ENCODE measurements around the gene ERICH6B.

The ERICH6B gene

GRCh38 chr13:45592758-45593157 lies 22.8 kb downstream of the ERICH6B start:
- no peaks in the 10 kb centered on the region for H3K9me3 Mint-ChIP-seq
- H3K27me3 Mint-ChIP-seq, result peaks cover 14 to 36% of the 10 kb centered on the region in 2 donors

GRCh38 chr13:45590066-45590465 lies 25.5 kb downstream of the ERICH6B start:
- peaks cover 20 to 48% of the 10 kb centered on the region in 2 donors for H3K27me3 Mint-ChIP-seq
- H3K27ac Mint-ChIP-seq, result no peak overlapping the region
- DNase-seq (no peak), ATAC-seq (replicated peaks) (no peak)
- peaks cover 3% of the 10 kb centered on the region for H3K36me3 Mint-ChIP-seq (ENCODE audit: insufficient read depth)
- no peak overlapping the region for H3K4me3 Mint-ChIP-seq
- peaks cover 0 to 2% of the 10 kb centered on the region in 2 donors for H3K4me1 Mint-ChIP-seq (ENCODE audit: low read depth in 2 of 2)
- H3K9me3 Mint-ChIP-seq, result no peaks in the 10 kb centered on the region

More at GRCh38 chr13:45592758-45593157, 22.8 kb downstream of the ERICH6B start:
- ATAC-seq (replicated peaks) (no peak), DNase-seq (no peak)
- peaks cover 0 to 2% of the 10 kb centered on the region in 2 donors for H3K4me1 Mint-ChIP-seq (ENCODE audit: low read depth in 2 of 2)
- H3K36me3 Mint-ChIP-seq (ENCODE audit: insufficient read depth), result peaks cover 3% of the 10 kb centered on the region
- H3K4me3 Mint-ChIP-seq, result no peak overlapping the region
- no peak overlapping the region for H3K27ac Mint-ChIP-seq

- ATAC-seq (replicated peaks) (no peak), DNase-seq (no peak)
- Mint-ChIP-seq H3K9me3 (no peaks in the 10 kb centered on the region), H3K27ac (no peak overlapping the region), H3K27me3 (peaks cover 21 to 54% of the 10 kb centered on the region in 2 donors), H3K36me3 (ENCODE audit: insufficient read depth) (peaks cover 3% of the 10 kb centered on the region), H3K4me1 (ENCODE audit: low read depth in 2 of 2) (peaks cover 0 to 2% of the 10 kb centered on the region in 2 donors), H3K4me3 (no peak overlapping the region)
These were observed 27.6 kb downstream of the ERICH6B start for GRCh38 chr13:45587897-45588296.

GRCh38 chr13:45584816-45585215 lies 30.7 kb downstream of the ERICH6B start:
- Mint-ChIP-seq H3K4me3 (no peak overlapping the region), H3K27me3 (peaks cover 21 to 52% of the 10 kb centered on the region in 2 donors), H3K36me3 (ENCODE audit: insufficient read depth) (peaks cover 3% of the 10 kb centered on the region), H3K4me1 (ENCODE audit: low read depth in 2 of 2) (no peaks in the 10 kb centered on the region), H3K27ac (no peak overlapping the region), H3K9me3 (no peaks in the 10 kb centered on the region)
- ATAC-seq (replicated peaks) (no peak), DNase-seq (no peak)

GRCh38 chr13:45582408-45583076 lies 33.0 kb downstream of the ERICH6B start:
- H3K27ac Mint-ChIP-seq, result no peak overlapping the region
- H3K36me3 Mint-ChIP-seq (ENCODE audit: insufficient read depth), result peaks cover 2% of the 10 kb centered on the region
- DNase-seq (no peak), ATAC-seq (replicated peaks) (no peak)
- no peak overlapping the region for H3K4me3 Mint-ChIP-seq
- H3K27me3 Mint-ChIP-seq, result peaks cover 30 to 67% of the 10 kb centered on the region in 2 donors
- H3K9me3 Mint-ChIP-seq, result no peaks in the 10 kb centered on the region
- no peaks in the 10 kb centered on the region for H3K4me1 Mint-ChIP-seq (ENCODE audit: low read depth in 2 of 2)

- peaks cover 2% of the 10 kb centered on the region for H3K36me3 Mint-ChIP-seq (ENCODE audit: insufficient read depth)
- H3K4me1 Mint-ChIP-seq (ENCODE audit: low read depth in 2 of 2), result peaks cover 0 to 3% of the 10 kb centered on the region in 2 donors
- no peak overlapping the region for H3K27ac Mint-ChIP-seq
- ATAC-seq (replicated peaks), result no peak
- peaks cover 45 to 83% of the 10 kb centered on the region in 2 donors for H3K27me3 Mint-ChIP-seq
- no peak for DNase-seq
- H3K4me3 Mint-ChIP-seq, result no peak overlapping the region
- no peaks in the 10 kb centered on the region for H3K9me3 Mint-ChIP-seq
These were observed 39.1 kb downstream of the ERICH6B start for GRCh38 chr13:45576466-45576865.

- peaks cover 2% of the 10 kb centered on the region for H3K36me3 Mint-ChIP-seq (ENCODE audit: insufficient read depth)
- DNase-seq (no peak), ATAC-seq (replicated peaks) (no peak)
- H3K27me3 Mint-ChIP-seq, result peaks cover 46 to 90% of the 10 kb centered on the region in 2 donors
- H3K4me1 Mint-ChIP-seq (ENCODE audit: low read depth in 2 of 2), result peaks cover 0 to 3% of the 10 kb centered on the region in 2 donors
- no peak overlapping the region for H3K4me3 Mint-ChIP-seq
- H3K9me3 Mint-ChIP-seq, result no peaks in the 10 kb centered on the region
- H3K27ac Mint-ChIP-seq, result no peak overlapping the region
These were observed 39.7 kb downstream of the ERICH6B start for GRCh38 chr13:45575830-45576180.

- Mint-ChIP-seq H3K4me3 (no peak overlapping the region), H3K4me1 (ENCODE audit: low read depth in 2 of 2) (peaks cover 0 to 3% of the 10 kb centered on the region in 2 donors), H3K9me3 (no peaks in the 10 kb centered on the region), H3K27me3 (peaks cover 50 to 91% of the 10 kb centered on the region in 2 donors), H3K27ac (no peak overlapping the region), H3K36me3 (ENCODE audit: insufficient read depth) (peaks cover 2% of the 10 kb centered on the region)
- ATAC-seq (replicated peaks), result no peak
- no peak for DNase-seq
These were observed 40.3 kb downstream of the ERICH6B start for GRCh38 chr13:45575146-45575829.

GRCh38 chr13:45565331-45565730 lies 50.2 kb downstream of the ERICH6B start:
- Mint-ChIP-seq H3K36me3 (ENCODE audit: insufficient read depth) (no peaks in the 10 kb centered on the region), H3K9me3 (peaks cover 0 to 2% of the 10 kb centered on the region in 2 donors), H3K4me1 (ENCODE audit: low read depth in 2 of 2) (no peaks in the 10 kb centered on the region), H3K27me3 (peaks cover 23 to 34% of the 10 kb centered on the region in 2 donors), H3K27ac (no peak overlapping the region), H3K4me3 (no peak overlapping the region)
- no peak for ATAC-seq (replicated peaks)
- no peak for DNase-seq

GRCh38 chr13:45564133-45564776 lies 51.3 kb downstream of the ERICH6B start:
- no peak overlapping the region for H3K4me3 Mint-ChIP-seq
- H3K36me3 Mint-ChIP-seq (ENCODE audit: insufficient read depth), result no peaks in the 10 kb centered on the region
- ATAC-seq (replicated peaks), result no peak
- H3K27me3 Mint-ChIP-seq, result peaks cover 17 to 23% of the 10 kb centered on the region in 2 donors
- H3K4me1 Mint-ChIP-seq (ENCODE audit: low read depth in 2 of 2), result no peaks in the 10 kb centered on the region
- H3K27ac Mint-ChIP-seq, result no peak overlapping the region
- peaks cover 0 to 2% of the 10 kb centered on the region in 2 donors for H3K9me3 Mint-ChIP-seq
- DNase-seq, result no peak

- no peaks in the 10 kb centered on the region for H3K36me3 Mint-ChIP-seq (ENCODE audit: insufficient read depth)
- no peaks in the 10 kb centered on the region for H3K4me1 Mint-ChIP-seq (ENCODE audit: low read depth in 2 of 2)
These were observed 60.9 kb downstream of the ERICH6B start for GRCh38 chr13:45554604-45555109.

GRCh38 chr13:45548281-45548680 lies 67.3 kb downstream of the ERICH6B start:
- H3K4me3 Mint-ChIP-seq, result no peak overlapping the region
- no peak for DNase-seq

More at GRCh38 chr13:45554604-45555109, 60.9 kb downstream of the ERICH6B start:
- H3K4me3 Mint-ChIP-seq, result no peak overlapping the region
- peaks cover 0 to 10% of the 10 kb centered on the region in 2 donors for H3K27me3 Mint-ChIP-seq
- no peak overlapping the region for H3K27ac Mint-ChIP-seq
- no peak for DNase-seq
- H3K9me3 Mint-ChIP-seq, result no peaks in the 10 kb centered on the region
- ATAC-seq (replicated peaks), result no peak

GRCh38 chr13:45546410-45546765 lies 69.2 kb downstream of the ERICH6B start:
- DNase-seq (no peak), ATAC-seq (replicated peaks) (no peak)
- H3K27me3 Mint-ChIP-seq, result peaks cover 8 to 15% of the 10 kb centered on the region in 2 donors
- H3K4me1 Mint-ChIP-seq (ENCODE audit: low read depth in 2 of 2), result no peaks in the 10 kb centered on the region
- H3K27ac Mint-ChIP-seq, result no peak overlapping the region
- no peaks in the 10 kb centered on the region for H3K36me3 Mint-ChIP-seq (ENCODE audit: insufficient read depth)
- no peaks in the 10 kb centered on the region for H3K9me3 Mint-ChIP-seq
- no peak overlapping the region for H3K4me3 Mint-ChIP-seq

More at GRCh38 chr13:45548281-45548680, 67.3 kb downstream of the ERICH6B start:
- Mint-ChIP-seq H3K27ac (no peak overlapping the region), H3K27me3 (peaks cover 8 to 15% of the 10 kb centered on the region in 2 donors), H3K36me3 (ENCODE audit: insufficient read depth) (no peaks in the 10 kb centered on the region), H3K9me3 (no peaks in the 10 kb centered on the region), H3K4me1 (ENCODE audit: low read depth in 2 of 2) (no peaks in the 10 kb centered on the region)
- ATAC-seq (replicated peaks), result no peak
